ENCODE results near the gene PHB1. TPM values are rescaled to one million over a fixed set of nuclear protein-coding genes. Genes with fewer than 3 reads are reported as not detected.
"Not testable (repeated sequence)": the region's sequence is repeated elsewhere in the genome, so short reads cannot be mapped to it uniquely, and the experiment has no call there.

The PHB1 gene
- total RNA-seq, 1 experiment from 2014 or later = 641 TPM

GRCh38 chr17:49422714-49423113, 8.0 kb upstream of the PHB1 start:
- ATAC-seq (no peak), DNase-seq (no peak)
- Histone ChIP-seq H3K9ac (ENCODE audit: low read length) (no peak overlapping the region), H3K36me3 (ENCODE audit: low read depth, low read length) (no peaks in the 10 kb centered on the region), H3K27ac (ENCODE audit: low read length) (no peak overlapping the region), H4K20me1 (ENCODE audit: low read length) (no peaks in the 10 kb centered on the region), H2AFZ (ENCODE audit: low read length) (no peak overlapping the region), H3K79me2 (ENCODE audit: low read length) (no peaks in the 10 kb centered on the region), H3K9me3 (ENCODE audit: low read length) (peaks cover 9% of the 10 kb centered on the region), H3K4me3 (ENCODE audit: low read length) (no peak overlapping the region), H3K4me2 (ENCODE audit: low read length) (no peak overlapping the region), H3K27me3 (ENCODE audit: low read length) (peaks cover 12% of the 10 kb centered on the region; the same call in 1 of the 2 replicates), H3K9me2 (replicated peaks; ENCODE audit: low read length) (no peaks in the 10 kb centered on the region), H3K4me1 (ENCODE audit: insufficient read depth, low read length) (no peaks in the 10 kb centered on the region), H3F3A (ENCODE audit: low read length, unreplicated experiment) (no peaks in the 10 kb centered on the region)
- no TSS peak for BruUV-seq (replicated peaks)
- ChIA-PET POLR2A (ENCODE audit: unreplicated experiment) (no interaction called here), CTCF (no interaction called here)
- TF ChIP-seq EZH2 (IDR thresholded peaks at IDR 0.05; ENCODE audit: low read length, unreplicated experiment) = no peak
- TF ChIP-seq EZH2phosphoT487 (IDR thresholded peaks at IDR 0.05; ENCODE audit: borderline replicate concordance, low read length) = no peak
- TF ChIP-seq CTCF (conservative IDR thresholded peaks at IDR 0.05; ENCODE audit: low read depth, low read length) = no peak
- intact Hi-C loops (cut with micrococcal nuclease) = no loop called here

GRCh38 chr17:49419761-49420160, 5.1 kb upstream of the PHB1 start:
- H3K4me3 ChIP-seq (ENCODE audit: low read length); H3K9ac ChIP-seq (ENCODE audit: low read length); H3K9me3 ChIP-seq (ENCODE audit: low read length); intact Hi-C loops (cut with micrococcal nuclease); POLR2A ChIA-PET (ENCODE audit: unreplicated experiment); H3K79me2 ChIP-seq (ENCODE audit: low read length); H3K36me3 ChIP-seq (ENCODE audit: low read depth, low read length); H4K20me1 ChIP-seq (ENCODE audit: low read length); H3F3A ChIP-seq (ENCODE audit: low read length, unreplicated experiment); ATAC-seq; H3K27ac ChIP-seq (ENCODE audit: low read length); H3K4me2 ChIP-seq (ENCODE audit: low read length); DNase-seq; H3K4me1 ChIP-seq (ENCODE audit: insufficient read depth, low read length); H3K9me2 ChIP-seq (replicated peaks; ENCODE audit: low read length); H3K27me3 ChIP-seq (ENCODE audit: low read length); CTCF ChIA-PET; BruUV-seq (replicated peaks); H2AFZ ChIP-seq (ENCODE audit: low read length): not testable (repeated sequence)

DNA sequence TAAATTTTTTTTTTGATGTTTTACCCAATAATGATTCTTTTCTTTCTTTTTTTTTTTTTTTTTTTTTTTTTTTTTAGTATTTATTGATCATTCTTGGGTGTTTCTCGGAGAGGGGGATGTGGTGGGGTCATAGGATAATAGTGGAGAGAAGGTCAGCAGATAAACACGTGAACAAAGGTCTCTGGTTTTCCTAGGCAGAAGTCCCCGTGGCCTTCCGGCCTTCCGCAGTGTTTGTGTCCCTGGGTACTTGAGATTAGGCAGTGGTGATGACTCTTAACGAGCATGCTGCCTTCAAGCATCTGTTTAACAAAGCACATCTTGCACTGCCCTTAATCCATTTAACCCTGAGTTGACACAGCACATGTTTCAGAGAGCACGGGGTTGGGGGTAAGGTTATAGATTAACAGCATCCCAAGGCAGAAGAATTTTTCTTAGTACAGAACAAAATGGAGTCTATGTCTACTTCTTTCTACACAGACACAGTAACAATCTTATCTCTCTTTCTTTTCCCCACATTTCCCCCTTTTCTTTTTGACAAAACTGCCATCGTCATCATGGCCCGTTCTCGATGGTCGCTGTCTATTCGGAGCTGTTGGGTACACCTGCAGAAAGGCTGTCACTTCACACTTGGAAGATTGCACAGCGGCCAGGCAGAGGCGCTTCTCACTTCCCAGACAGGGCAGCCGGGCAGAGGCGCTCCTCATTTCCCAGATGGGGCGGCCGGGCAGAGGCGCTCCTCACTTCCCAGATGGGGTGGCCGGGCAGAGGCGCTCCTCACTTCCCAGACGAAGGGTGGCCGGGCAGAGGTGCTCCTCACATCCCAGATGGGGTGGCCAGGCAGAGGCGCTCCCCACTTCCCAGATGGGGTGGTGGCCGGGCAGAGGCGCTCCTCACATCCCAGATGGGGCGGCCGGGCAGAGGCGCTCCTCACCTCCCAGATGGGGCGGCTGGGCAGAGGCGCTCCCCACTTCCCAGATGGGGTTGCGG, 4.4 kb upstream of the PHB1 start:
- intact Hi-C loops (cut with micrococcal nuclease); H3K9me2 ChIP-seq (replicated peaks; ENCODE audit: low read length); H3K9ac ChIP-seq (ENCODE audit: low read length); H2AFZ ChIP-seq (ENCODE audit: low read length); H3K4me1 ChIP-seq (ENCODE audit: insufficient read depth, low read length); CTCF ChIA-PET; H3K4me3 ChIP-seq (ENCODE audit: low read length); H4K20me1 ChIP-seq (ENCODE audit: low read length); ATAC-seq; H3K4me2 ChIP-seq (ENCODE audit: low read length); H3K79me2 ChIP-seq (ENCODE audit: low read length); BruUV-seq (replicated peaks); DNase-seq; H3K9me3 ChIP-seq (ENCODE audit: low read length); H3K36me3 ChIP-seq (ENCODE audit: low read depth, low read length); H3K27ac ChIP-seq (ENCODE audit: low read length); POLR2A ChIA-PET (ENCODE audit: unreplicated experiment); H3F3A ChIP-seq (ENCODE audit: low read length, unreplicated experiment); H3K27me3 ChIP-seq (ENCODE audit: low read length): not testable (repeated sequence)
